Stimulated activated memory B cell treated with anti-CD40 and anti-IgM and Interleukin-4, amounts not matched to agents 10 μg/mL and 1 μg/mL and 100 μg/mL, for 72 hours (primary cell): ENCODE measurements around the gene CST2.
"Not testable (repeated sequence)": the region's sequence is repeated elsewhere in the genome, so short reads cannot be mapped to it uniquely, and the experiment has no call there.

Source experiments
- ATAC-seq: fragments of 150-1000 bp; cut with Tn5 transposase; 2 replicates; pipeline ENCODE4 v1.10.0; 2021
- H3K27ac Mint-ChIP-seq: one replicate; pipeline ENCODE4 v1.8.0; 2022; ENCODE audit warnings: mild to moderate bottlenecking, mixed read lengths
- H3K27me3 Mint-ChIP-seq: one replicate; pipeline ENCODE4 v1.8.0; 2022; ENCODE audit warnings: mixed read lengths
- H3K36me3 Mint-ChIP-seq: one replicate; pipeline ENCODE4 v1.8.0; 2022; ENCODE audit warnings: mixed read lengths
- H3K4me1 Mint-ChIP-seq: one replicate; pipeline ENCODE4 v1.8.0; 2022; ENCODE audit warnings: mixed read lengths
- H3K4me3 Mint-ChIP-seq: one replicate; pipeline ENCODE4 v1.8.0; 2022; ENCODE audit warnings: mild to moderate bottlenecking, moderate library complexity, mixed read lengths
- H3K9me3 Mint-ChIP-seq: one replicate; pipeline ENCODE4 v1.8.0; 2022; ENCODE audit warnings: mixed read lengths

Gene CST2, protein sequence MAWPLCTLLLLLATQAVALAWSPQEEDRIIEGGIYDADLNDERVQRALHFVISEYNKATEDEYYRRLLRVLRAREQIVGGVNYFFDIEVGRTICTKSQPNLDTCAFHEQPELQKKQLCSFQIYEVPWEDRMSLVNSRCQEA

GRCh38 chr20:23826541-23827021, at the start of gene CST2:
CST2 (minus strand) TSS chr20:23826729; CDS start chr20:23826660, 69 bp downstream.
- H3K4me3 Mint-ChIP-seq, result no peak within 1 kb of the TSS
- H3K9me3 Mint-ChIP-seq, result no peaks in the 10 kb centered on the region
- ATAC-seq, result no peak
- peaks cover 9% of the 10 kb centered on the region for H3K27me3 Mint-ChIP-seq
- no peaks in the 10 kb centered on the region for H3K36me3 Mint-ChIP-seq
- H3K4me1 Mint-ChIP-seq, result no peaks in the 10 kb centered on the region
- no peak within 1 kb of the TSS for H3K27ac Mint-ChIP-seq

GRCh38 chr20:23875606-23876237, 49.2 kb upstream of the CST2 start:
- Mint-ChIP-seq H3K36me3 (no peaks in the 10 kb centered on the region), H3K9me3 (peaks cover 2% of the 10 kb centered on the region), H3K27ac (no peak overlapping the region), H3K4me3 (no peak overlapping the region), H3K27me3 (peaks cover 7% of the 10 kb centered on the region), H3K4me1 (no peaks in the 10 kb centered on the region)
- no peak for ATAC-seq

GRCh38 chr20:23874747-23875146, 48.2 kb upstream of the CST2 start:
- ATAC-seq, result peak; percentile 28
- H3K4me1 Mint-ChIP-seq, result no peaks in the 10 kb centered on the region

DNA sequence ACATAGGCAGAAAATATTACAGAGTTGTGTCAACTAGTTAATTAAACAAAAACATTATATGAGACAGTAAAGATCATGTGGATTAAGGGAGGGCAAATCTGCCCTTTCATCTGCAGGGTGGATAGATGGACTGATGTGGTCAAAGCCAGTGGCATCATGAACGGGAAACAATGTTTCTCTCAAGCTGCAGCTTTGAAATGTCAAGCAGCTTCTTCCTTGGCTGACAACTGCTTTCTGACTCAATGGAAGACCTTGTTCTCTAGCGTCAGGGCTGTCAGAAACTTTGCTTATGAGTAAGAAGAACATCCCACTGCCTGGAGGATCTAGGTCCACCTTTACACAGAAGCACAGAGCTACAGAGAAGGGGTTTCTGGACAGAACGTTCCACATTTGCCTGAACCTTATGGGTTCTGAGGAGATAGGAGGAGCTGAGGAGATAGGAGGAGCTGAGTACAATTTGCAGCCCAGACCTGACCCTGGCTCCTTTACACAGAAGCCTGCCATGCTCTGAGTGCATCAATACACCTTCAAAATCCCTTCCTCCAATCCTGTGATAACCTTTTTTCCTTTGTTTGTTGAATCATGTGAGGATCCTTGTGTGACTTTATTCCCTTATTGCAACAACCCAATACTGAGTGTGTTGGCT, 47.0 kb upstream of the CST2 start:
- Mint-ChIP-seq H3K27ac (no peak overlapping the region), H3K9me3 (peaks cover 2% of the 10 kb centered on the region), H3K27me3 (peaks cover 26% of the 10 kb centered on the region), H3K4me1 (no peaks in the 10 kb centered on the region), H3K36me3 (no peaks in the 10 kb centered on the region), H3K4me3 (no peak overlapping the region)
- ATAC-seq, result no peak

More at GRCh38 chr20:23874747-23875146, 48.2 kb upstream of the CST2 start:
- H3K27me3 Mint-ChIP-seq, result peaks cover 15% of the 10 kb centered on the region
- H3K36me3 Mint-ChIP-seq, result no peaks in the 10 kb centered on the region
- peaks cover 2% of the 10 kb centered on the region for H3K9me3 Mint-ChIP-seq
- no peak overlapping the region for H3K27ac Mint-ChIP-seq
- H3K4me3 Mint-ChIP-seq, result no peak overlapping the region

DNA sequence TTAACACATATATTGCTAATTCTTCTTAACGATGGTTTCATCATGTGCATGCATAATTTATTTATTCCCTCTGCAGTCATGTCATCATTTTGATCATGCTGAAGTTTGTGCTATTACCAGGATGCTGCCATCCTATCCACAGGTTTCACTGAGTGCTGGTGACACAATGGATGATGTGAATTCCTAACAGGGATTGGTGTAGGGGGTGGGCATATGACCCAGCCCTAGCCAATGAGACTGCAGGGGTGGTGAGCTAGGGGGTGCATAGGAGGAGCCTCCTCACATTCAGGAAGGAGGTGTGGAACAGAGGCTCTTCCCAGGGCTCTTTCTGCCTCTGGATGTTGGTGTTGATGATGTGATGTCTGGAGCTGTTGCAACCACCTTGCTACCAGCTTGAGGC, 45.5 kb upstream of the CST2 start:
- H3K27ac Mint-ChIP-seq, result no peak overlapping the region
- H3K4me1 Mint-ChIP-seq, result no peaks in the 10 kb centered on the region
- H3K36me3 Mint-ChIP-seq, result no peaks in the 10 kb centered on the region

GRCh38 chr20:23870461-23870860, 43.9 kb upstream of the CST2 start:
- Mint-ChIP-seq H3K36me3 (no peaks in the 10 kb centered on the region), H3K27me3 (peaks cover 29% of the 10 kb centered on the region), H3K4me1 (no peaks in the 10 kb centered on the region), H3K4me3 (no peak overlapping the region), H3K27ac (no peak overlapping the region), H3K9me3 (peaks cover 2% of the 10 kb centered on the region)
- no peak for ATAC-seq

More for the DNA sequence above, 45.5 kb upstream of the CST2 start:
- H3K4me3 Mint-ChIP-seq, result no peak overlapping the region
- H3K27me3 Mint-ChIP-seq, result peaks cover 29% of the 10 kb centered on the region
- no peak for ATAC-seq
- H3K9me3 Mint-ChIP-seq, result peaks cover 2% of the 10 kb centered on the region

- Mint-ChIP-seq H3K27ac (no peak overlapping the region), H3K4me3 (no peak overlapping the region), H3K36me3 (no peaks in the 10 kb centered on the region), H3K27me3 (peaks cover 23% of the 10 kb centered on the region), H3K9me3 (peaks cover 2% of the 10 kb centered on the region), H3K4me1 (no peaks in the 10 kb centered on the region)
- no peak for ATAC-seq
These were observed 43.0 kb upstream of the CST2 start for GRCh38 chr20:23869520-23869919.

GRCh38 chr20:23868321-23868720, 41.8 kb upstream of the CST2 start:
- Mint-ChIP-seq H3K27me3 (peaks cover 22% of the 10 kb centered on the region), H3K4me1 (no peaks in the 10 kb centered on the region), H3K36me3 (no peaks in the 10 kb centered on the region), H3K4me3 (no peak overlapping the region), H3K9me3 (peaks cover 2% of the 10 kb centered on the region), H3K27ac (no peak overlapping the region)
- no peak for ATAC-seq

- peak; percentile 36 for ATAC-seq
- Mint-ChIP-seq H3K36me3 (no peaks in the 10 kb centered on the region), H3K27ac (no peak overlapping the region), H3K9me3 (no peaks in the 10 kb centered on the region), H3K4me3 (no peak overlapping the region), H3K4me1 (no peaks in the 10 kb centered on the region), H3K27me3 (peaks cover 22% of the 10 kb centered on the region)
These were observed 40.7 kb upstream of the CST2 start for GRCh38 chr20:23867152-23867776.

DNA sequence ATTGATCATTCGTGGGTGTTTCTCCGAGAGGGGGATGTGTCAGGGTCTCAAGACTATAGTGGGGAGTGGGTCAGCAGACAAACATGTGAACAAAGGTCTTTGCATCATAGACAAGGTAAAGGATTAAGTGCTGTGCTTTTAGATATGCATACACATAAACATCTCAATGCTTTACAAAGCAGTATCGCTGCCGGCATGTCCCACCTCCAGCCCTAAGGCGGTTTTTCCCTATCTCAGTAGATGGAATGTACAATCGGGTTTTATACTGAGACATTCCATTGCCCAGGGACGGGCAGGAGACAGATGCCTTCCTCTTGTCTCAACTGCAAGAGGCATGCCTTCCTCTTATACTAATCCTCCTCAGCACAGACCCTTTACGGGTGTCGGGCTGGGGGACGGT, 34.2 kb upstream of the CST2 start:
- ATAC-seq, H3K4me1 Mint-ChIP-seq, H3K36me3 Mint-ChIP-seq, H3K27me3 Mint-ChIP-seq, H3K27ac Mint-ChIP-seq, H3K4me3 Mint-ChIP-seq, H3K9me3 Mint-ChIP-seq: not testable (repeated sequence)

DNA sequence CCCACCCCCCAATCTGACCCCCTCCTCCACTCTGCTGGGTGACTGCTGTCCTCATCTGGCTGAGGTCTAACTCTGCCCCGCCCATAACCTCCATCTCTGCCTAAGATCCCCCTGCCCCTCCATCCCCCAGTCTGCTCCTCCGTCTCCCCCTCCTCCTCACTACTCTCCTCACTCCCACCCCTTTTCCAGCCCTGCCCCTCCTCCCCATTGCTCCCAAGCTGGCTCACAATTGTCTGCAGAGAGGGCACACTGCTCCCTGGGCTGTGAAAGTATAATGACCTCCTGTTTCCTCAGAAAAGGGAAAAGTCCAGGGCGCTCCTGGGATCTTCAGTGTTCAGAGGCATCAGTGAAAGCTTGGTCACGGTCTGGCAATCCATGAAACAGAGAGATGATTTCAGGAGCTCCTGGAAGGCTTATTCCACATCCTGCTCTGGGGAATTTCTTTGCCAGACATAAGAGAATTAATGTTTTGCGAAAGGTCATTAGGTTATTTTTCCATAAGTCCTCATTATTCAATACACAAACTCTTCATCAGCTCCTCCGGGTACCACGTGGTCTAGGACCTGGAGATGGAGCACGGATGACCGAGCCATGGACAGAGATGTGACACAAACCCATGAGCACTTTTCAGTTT, 31.6 kb upstream of the CST2 start:
- no peak overlapping the region for H3K4me3 Mint-ChIP-seq
- H3K4me1 Mint-ChIP-seq, result no peaks in the 10 kb centered on the region
- no peak for ATAC-seq
- no peaks in the 10 kb centered on the region for H3K27me3 Mint-ChIP-seq
- no peak overlapping the region for H3K27ac Mint-ChIP-seq
- H3K36me3 Mint-ChIP-seq, result no peaks in the 10 kb centered on the region
- no peaks in the 10 kb centered on the region for H3K9me3 Mint-ChIP-seq

- Mint-ChIP-seq H3K4me1 (no peaks in the 10 kb centered on the region), H3K36me3 (no peaks in the 10 kb centered on the region), H3K4me3 (no peak overlapping the region), H3K27me3 (no peaks in the 10 kb centered on the region), H3K9me3 (no peaks in the 10 kb centered on the region), H3K27ac (no peak overlapping the region)
- ATAC-seq, result no peak
These were observed 30.2 kb upstream of the CST2 start for GRCh38 chr20:23856736-23857135.

- Mint-ChIP-seq H3K4me1 (no peaks in the 10 kb centered on the region), H3K27me3 (no peaks in the 10 kb centered on the region), H3K4me3 (no peak overlapping the region), H3K27ac (no peak overlapping the region), H3K9me3 (no peaks in the 10 kb centered on the region), H3K36me3 (no peaks in the 10 kb centered on the region)
- no peak for ATAC-seq
These were observed 29.7 kb upstream of the CST2 start for GRCh38 chr20:23856226-23856625.

DNA sequence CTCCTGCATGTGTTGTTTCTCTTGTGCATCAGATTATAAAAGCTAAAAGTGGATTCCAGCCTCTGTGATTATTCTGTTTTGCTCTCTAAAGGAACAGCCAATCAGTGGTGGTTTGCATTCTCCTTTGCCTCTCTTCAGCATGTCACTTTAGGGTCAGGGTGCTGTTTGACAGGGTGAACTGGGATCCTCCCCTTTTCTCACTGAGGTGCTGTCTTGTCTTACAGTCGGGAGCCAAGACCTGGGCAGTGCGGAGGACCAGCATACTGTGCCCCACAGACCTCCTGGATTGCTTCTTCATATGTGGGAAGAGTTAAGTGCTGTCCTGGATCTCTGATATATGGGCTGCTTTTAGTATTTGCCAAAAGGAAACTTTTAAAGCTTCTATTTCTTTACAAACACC, 15.2 kb upstream of the CST2 start:
- Mint-ChIP-seq H3K36me3 (no peaks in the 10 kb centered on the region), H3K9me3 (peaks cover 3% of the 10 kb centered on the region), H3K4me3 (no peak overlapping the region), H3K4me1 (no peaks in the 10 kb centered on the region), H3K27me3 (no peaks in the 10 kb centered on the region), H3K27ac (no peak overlapping the region)
- ATAC-seq, result no peak

DNA sequence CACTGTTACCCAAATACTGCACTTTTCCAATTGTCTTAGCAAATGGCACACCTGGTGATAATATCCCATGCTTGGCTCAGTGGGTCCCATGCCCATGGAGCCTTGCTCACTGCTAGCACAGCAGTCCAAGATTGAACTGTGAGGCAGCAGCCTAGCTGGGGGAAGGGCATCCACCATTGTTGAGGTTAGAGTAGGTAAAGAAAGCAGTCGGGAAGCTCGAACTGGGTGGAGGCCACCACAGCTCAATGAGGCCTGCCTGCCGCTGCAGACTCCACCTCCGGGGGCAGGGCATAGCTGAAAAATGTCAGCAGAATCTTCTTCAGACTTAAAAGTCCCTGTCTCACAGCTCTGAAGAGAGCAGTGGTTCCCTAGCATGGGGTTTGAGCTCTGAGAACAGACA, 9.2 kb upstream of the CST2 start:
- no peak overlapping the region for H3K4me3 Mint-ChIP-seq
- no peaks in the 10 kb centered on the region for H3K36me3 Mint-ChIP-seq
- ATAC-seq, result no peak
- H3K27ac Mint-ChIP-seq, result no peak overlapping the region
- H3K4me1 Mint-ChIP-seq, result no peaks in the 10 kb centered on the region
- H3K9me3 Mint-ChIP-seq, result peaks cover 2% of the 10 kb centered on the region
- H3K27me3 Mint-ChIP-seq, result no peaks in the 10 kb centered on the region
